HepG2 (cell line): ENCODE data around the gene MLF1. TPM values are rescaled to one million over a fixed set of nuclear protein-coding genes. Genes with fewer than 3 reads are reported as not detected.

Experiments used
- ATAC-seq: fragments of 200-7000 bp; cut with Tn5 transposase; 3 replicates; pipeline ENCODE4 v1.9.1; 2020; ENCODE audit warnings: mild to moderate bottlenecking, moderate library complexity
- BruUV-seq: library from RNA; stranded (reverse); fragments of 400-500 nt; replicated peaks from 2 replicates; lab custom pipeline; 2021; lab: Mats Ljungman, UMichigan
- CTCF ChIA-PET: fragments of 300-600 bp; formaldehyde crosslinking; extraction: SDS; loops from one replicate; lab custom pipeline; 2021; ENCODE audit warnings: low total read pairs, inconsistent platforms, low intra/inter-chr PET ratio; lab: Yijun Ruan, JAX
- POLR2A ChIA-PET: fragments of 350-600 bp; sonication (Branson Sonifier 250); formaldehyde crosslinking; loops from one replicate; lab custom pipeline; 2020; ENCODE audit warnings: antibody characterized with exemption, inconsistent platforms; lab: Yijun Ruan, JAX
- DNase-seq: peaks from one replicate; pipeline ENCODE4 v3.0.0-alpha.2; 2015; ENCODE audit warnings: low spot score
- FAIRE-seq: peaks from 3 replicates; lab custom pipeline; 2011; peaks lifted over from hg19 to GRCh38; lab: Jason Lieb, UNC
- H2AFZ ChIP-seq: one replicate; pipeline ENCODE4 v1.6.1; 2011; ENCODE audit warnings: low read length, inconsistent platforms
- H3K27ac ChIP-seq: fragments of 300-600 bp; 3 replicates; pipeline ENCODE4 v1.8.0; 2011; ENCODE audit warnings: mixed run types, mild to moderate bottlenecking, mixed read lengths, low read length, inconsistent platforms; ENCODE audit not compliant: insufficient read depth; ENCODE audit errors: extremely low read length
- H3K27me3 ChIP-seq, 2 experiments: fragments of 200-600 bp in 1 of 2; 2 replicates in 1 of 2; 3 replicates in 1 of 2; pipeline versions ENCODE4 v1.6.0 to v1.8.0; 2011; ENCODE audit warnings: low read length in 2 of 2, mild to moderate bottlenecking in 2 of 2, moderate library complexity in 2 of 2, inconsistent platforms in 1 of 2; ENCODE audit not compliant: insufficient read depth in 2 of 2, control insufficient read depth in 1 of 2
- H3K36me3 ChIP-seq, 2 experiments: fragments of 200-600 bp in 1 of 2; replicated peaks in 1 of 2; 2 replicates in 1 of 2; 3 replicates in 1 of 2; pipeline versions ENCODE4 v1.5.1 to v1.8.0; 2011; ENCODE audit warnings: low read length in 2 of 2, inconsistent platforms in 1 of 2; ENCODE audit not compliant: insufficient read depth in 2 of 2, control insufficient read depth in 1 of 2
- H3K4me1 ChIP-seq: 2 replicates; pipeline ENCODE4 v1.5.1; 2012; ENCODE audit warnings: low read length, inconsistent platforms; ENCODE audit not compliant: insufficient read depth
- H3K4me2 ChIP-seq: 2 replicates; pipeline ENCODE4 v1.6.0; 2011; ENCODE audit warnings: low read depth, low read length, inconsistent platforms
- H3K4me3 ChIP-seq, 3 experiments: fragments of 200-600 bp in 1 of 3; sonication (generic), shearing (Covaris generic) in 1 of 3; replicated peaks in 1 of 3; 2 replicates each; pipeline ENCODE4 v1.5.1; 2011 to 2016; ENCODE audit warnings: low read length in 3 of 3, inconsistent platforms in 2 of 3, low read depth in 2 of 3, mild to moderate bottlenecking in 2 of 3, control low read depth in 1 of 3, mixed read lengths in 1 of 3; ENCODE audit not compliant: insufficient read depth in 1 of 3
- H3K79me2 ChIP-seq: one replicate; pipeline ENCODE4 v1.6.1; 2011; ENCODE audit warnings: low read length, inconsistent platforms; ENCODE audit not compliant: insufficient read depth
- H3K9ac ChIP-seq: 2 replicates; pipeline ENCODE4 v1.6.0; 2011; ENCODE audit warnings: mild to moderate bottlenecking, low read depth, low read length, inconsistent platforms; ENCODE audit not compliant: insufficient read depth
- H3K9me3 ChIP-seq: 2 replicates; pipeline ENCODE4 v1.5.1; 2012; ENCODE audit warnings: mild to moderate bottlenecking, low read length
- H4K20me1 ChIP-seq: 2 replicates; pipeline ENCODE4 v1.6.0; 2011; ENCODE audit warnings: inconsistent platforms, mild to moderate bottlenecking, low read length, moderate library complexity; ENCODE audit not compliant: insufficient read depth
- ARID2 ChIP-seq: sonication (generic); formaldehyde crosslinking; IDR thresholded peaks from 2 replicates; pipeline ENCODE4 v1.8.1; 2022; ENCODE audit warnings: mild to moderate bottlenecking, missing genetic modification reagents, borderline replicate concordance
- PAWR ChIP-seq: sonication (generic); formaldehyde crosslinking; IDR thresholded peaks from 2 replicates; pipeline ENCODE4 v1.4.0; 2020; ENCODE audit warnings: missing genetic modification reagents, mild to moderate bottlenecking, borderline replicate concordance
- RNF2 ChIP-seq: fragments of 450-650 bp; conservative IDR thresholded peaks from 2 replicates; pipeline ENCODE4 v1.6.1; 2016; ENCODE audit warnings: low read depth
- SIX4 ChIP-seq: sonication (generic); formaldehyde crosslinking; IDR thresholded peaks from 2 replicates; pipeline ENCODE4 v1.4.0; 2020; ENCODE audit warnings: missing genetic modification reagents
- ZFX ChIP-seq: sonication (generic); formaldehyde crosslinking; IDR thresholded peaks from 2 replicates; pipeline ENCODE4 v1.4.0; 2020; ENCODE audit warnings: mild to moderate bottlenecking, low read depth, missing genetic modification reagents, moderate library complexity
- ZNF207 ChIP-seq: fragments of 450-650 bp; IDR thresholded peaks from 2 replicates; pipeline ENCODE4 v1.6.1; 2016; ENCODE audit warnings: antibody characterized with exemption, borderline replicate concordance
- ZNF431 ChIP-seq: sonication (generic); formaldehyde crosslinking; IDR thresholded peaks from 2 replicates; pipeline ENCODE4 v1.9.0; 2022; ENCODE audit warnings: missing genetic modification reagents, low read depth, mild to moderate bottlenecking, borderline replicate concordance
- ZNF557 ChIP-seq: sonication (generic); formaldehyde crosslinking; IDR thresholded peaks from 2 replicates; pipeline ENCODE4 v1.4.0; 2020; ENCODE audit warnings: missing genetic modification reagents
- ZNF563 ChIP-seq: sonication (generic); formaldehyde crosslinking; IDR thresholded peaks from 2 replicates; pipeline ENCODE4 v1.8.0; 2022; ENCODE audit warnings: mild to moderate bottlenecking, moderate library complexity, missing genetic modification reagents
- WGBS: methylation state at CpG from one replicate; pipeline ENCODE4 v1.1.6; 2017; ENCODE audit warnings: low lambda C conversion rate; 5-methylcytosine and 5-hydroxymethylcytosine counted together
- in situ Hi-C: cut with HindIII; loops from 2 replicates; pipeline ENCODE4 v1.10.0; 2017; ENCODE audit warnings: low pct_unique_long_range_greater_than_20kb; ENCODE audit not compliant: extremely low pct_ligation_motif_present
- intact Hi-C: fragments of 100-400 bp; cut with micrococcal nuclease; formaldehyde crosslinking; loops from one replicate; pipeline ENCODE4 v1.10.0; 2022; ENCODE audit not compliant: unreplicated experiment
- polyA plus RNA-seq, 8 experiments: library from polyadenylated mRNA; depleted of rRNA in 3 of 8; stranded (reverse) in 7 of 8; unstranded in 1 of 8; fragments of >200 nt; fragmentation: Illumina TruSeq in 4 of 8; extraction: Trizol in 4 of 8; gene quantifications; 2 replicates each; pipeline versions ENCODE4 v1.2.1 to v1.2.3, GENCODE V29; 2011 to 2016; ENCODE audit warnings: low read depth in 4 of 8, missing spikeins in 1 of 8, mixed read lengths in 1 of 8; ENCODE audit not compliant: insufficient read depth in 1 of 8
- total RNA-seq, 5 experiments: library from RNA; depleted of rRNA; stranded (reverse); fragments of >200 nt; fragmentation: Illumina TruSeq; extraction: Trizol; gene quantifications; 2 replicates each; pipeline ENCODE4 v1.2.3, GENCODE V29; 2016; ENCODE audit warnings: low read depth in 1 of 5
- TF ChIP-seq, protein P1 (sequence below), 2 experiments: fragments of 450-650 bp in 1 of 2; sonication (generic) in 1 of 2; formaldehyde crosslinking in 1 of 2; IDR thresholded peaks; 2 replicates each; pipeline versions ENCODE4 v1.6.1 to v1.8.0; 2016 to 2022; ENCODE audit warnings: antibody characterized with exemption in 1 of 2, mild to moderate bottlenecking in 1 of 2, missing genetic modification reagents in 1 of 2
- TF ChIP-seq, protein P2 (sequence below): sonication (generic); formaldehyde crosslinking; IDR thresholded peaks from 2 replicates; pipeline ENCODE4 v1.8.1; 2023; ENCODE audit warnings: mild to moderate bottlenecking, missing genetic modification reagents, borderline replicate concordance
- TF ChIP-seq, protein P3 (sequence below): sonication (generic); formaldehyde crosslinking; IDR thresholded peaks from 2 replicates; pipeline ENCODE4 v1.5.1; 2020; ENCODE audit warnings: missing genetic modification reagents, mild to moderate bottlenecking, borderline replicate concordance
- TF ChIP-seq, protein P4 (sequence below): IDR thresholded peaks from 2 replicates; pipeline ENCODE4 v1.6.1; 2016; ENCODE audit warnings: mild to moderate bottlenecking, missing biosample characterization, missing genetic modification reagents

Gene MLF1
- total and polyA plus RNA-seq, 2 of the 13 experiments (the other 11 are each of a cell fraction or from before 2014, with no cell fraction given) = 0.88 to 1.0 TPM

DNA sequence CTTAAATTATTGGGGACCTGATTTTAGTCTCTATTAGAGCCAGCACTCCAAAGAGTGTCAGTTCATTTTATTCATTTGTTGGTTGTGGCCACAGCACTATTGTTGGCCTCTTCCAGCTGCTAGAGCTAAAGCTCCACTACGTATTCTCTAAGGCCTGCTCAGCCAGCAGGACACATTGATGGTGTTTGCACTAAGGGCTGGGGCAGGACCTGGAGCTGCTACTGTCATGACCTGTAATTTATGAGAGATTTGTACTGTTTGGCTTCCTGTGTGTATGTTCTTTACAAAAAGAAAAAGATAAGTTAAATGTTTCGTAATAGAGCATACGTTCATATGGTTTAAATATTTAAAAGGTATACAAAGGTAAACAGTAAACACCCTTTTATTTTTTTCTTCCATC is 81.5 kb downstream of the MLF1 start:
- intact Hi-C loops (no loop called here), in situ Hi-C loops (no loop called here)
- H3K27me3 ChIP-seq = no peaks in the 10 kb centered on the region
- 85% methylated on average over 3 of the region's 3 CpGs for WGBS
- no peak overlapping the region for H3K4me2 ChIP-seq
- no peak overlapping the region for H3K27ac ChIP-seq
- ChIA-PET POLR2A (no interaction called here), CTCF (no interaction called here)
- no peak overlapping the region for H3K4me3 ChIP-seq
- H3K4me1 ChIP-seq = peaks cover 11% of the 10 kb centered on the region; the same call in 1 of the 2 replicates
- FAIRE-seq (no peak), DNase-seq (no peak), ATAC-seq (no peak)
- no peak for TF ChIP-seq ZNF557
- no peak for TF ChIP-seq RNF2
- no peak for TF ChIP-seq ZNF207
- no peak for TF ChIP-seq ARID2
- TF ChIP-seq, protein P1, sequence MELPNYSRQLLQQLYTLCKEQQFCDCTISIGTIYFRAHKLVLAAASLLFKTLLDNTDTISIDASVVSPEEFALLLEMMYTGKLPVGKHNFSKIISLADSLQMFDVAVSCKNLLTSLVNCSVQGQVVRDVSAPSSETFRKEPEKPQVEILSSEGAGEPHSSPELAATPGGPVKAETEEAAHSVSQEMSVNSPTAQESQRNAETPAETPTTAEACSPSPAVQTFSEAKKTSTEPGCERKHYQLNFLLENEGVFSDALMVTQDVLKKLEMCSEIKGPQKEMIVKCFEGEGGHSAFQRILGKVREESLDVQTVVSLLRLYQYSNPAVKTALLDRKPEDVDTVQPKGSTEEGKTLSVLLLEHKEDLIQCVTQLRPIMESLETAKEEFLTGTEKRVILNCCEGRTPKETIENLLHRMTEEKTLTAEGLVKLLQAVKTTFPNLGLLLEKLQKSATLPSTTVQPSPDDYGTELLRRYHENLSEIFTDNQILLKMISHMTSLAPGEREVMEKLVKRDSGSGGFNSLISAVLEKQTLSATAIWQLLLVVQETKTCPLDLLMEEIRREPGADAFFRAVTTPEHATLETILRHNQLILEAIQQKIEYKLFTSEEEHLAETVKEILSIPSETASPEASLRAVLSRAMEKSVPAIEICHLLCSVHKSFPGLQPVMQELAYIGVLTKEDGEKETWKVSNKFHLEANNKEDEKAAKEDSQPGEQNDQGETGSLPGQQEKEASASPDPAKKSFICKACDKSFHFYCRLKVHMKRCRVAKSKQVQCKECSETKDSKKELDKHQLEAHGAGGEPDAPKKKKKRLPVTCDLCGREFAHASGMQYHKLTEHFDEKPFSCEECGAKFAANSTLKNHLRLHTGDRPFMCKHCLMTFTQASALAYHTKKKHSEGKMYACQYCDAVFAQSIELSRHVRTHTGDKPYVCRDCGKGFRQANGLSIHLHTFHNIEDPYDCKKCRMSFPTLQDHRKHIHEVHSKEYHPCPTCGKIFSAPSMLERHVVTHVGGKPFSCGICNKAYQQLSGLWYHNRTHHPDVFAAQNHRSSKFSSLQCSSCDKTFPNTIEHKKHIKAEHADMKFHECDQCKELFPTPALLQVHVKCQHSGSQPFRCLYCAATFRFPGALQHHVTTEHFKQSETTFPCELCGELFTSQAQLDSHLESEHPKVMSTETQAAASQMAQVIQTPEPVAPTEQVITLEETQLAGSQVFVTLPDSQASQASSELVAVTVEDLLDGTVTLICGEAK (IDR thresholded peaks at IDR 0.05) = no peak
- TF ChIP-seq, protein P1 (CRISPR knock-in tag; IDR thresholded peaks at IDR 0.05) = no peak
- no peak for TF ChIP-seq ZNF563 (CRISPR knock-in tag)
- TF ChIP-seq ZFX (CRISPR knock-in tag) = no peak
- no peak for TF ChIP-seq ZNF431 (CRISPR knock-in tag)
- TF ChIP-seq, protein P2, sequence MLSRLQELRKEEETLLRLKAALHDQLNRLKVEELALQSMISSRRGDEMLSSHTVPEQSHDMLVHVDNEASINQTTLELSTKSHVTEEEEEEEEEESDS (CRISPR knock-in tag) = no peak
- no peak for TF ChIP-seq SIX4
- TF ChIP-seq, protein P3, sequence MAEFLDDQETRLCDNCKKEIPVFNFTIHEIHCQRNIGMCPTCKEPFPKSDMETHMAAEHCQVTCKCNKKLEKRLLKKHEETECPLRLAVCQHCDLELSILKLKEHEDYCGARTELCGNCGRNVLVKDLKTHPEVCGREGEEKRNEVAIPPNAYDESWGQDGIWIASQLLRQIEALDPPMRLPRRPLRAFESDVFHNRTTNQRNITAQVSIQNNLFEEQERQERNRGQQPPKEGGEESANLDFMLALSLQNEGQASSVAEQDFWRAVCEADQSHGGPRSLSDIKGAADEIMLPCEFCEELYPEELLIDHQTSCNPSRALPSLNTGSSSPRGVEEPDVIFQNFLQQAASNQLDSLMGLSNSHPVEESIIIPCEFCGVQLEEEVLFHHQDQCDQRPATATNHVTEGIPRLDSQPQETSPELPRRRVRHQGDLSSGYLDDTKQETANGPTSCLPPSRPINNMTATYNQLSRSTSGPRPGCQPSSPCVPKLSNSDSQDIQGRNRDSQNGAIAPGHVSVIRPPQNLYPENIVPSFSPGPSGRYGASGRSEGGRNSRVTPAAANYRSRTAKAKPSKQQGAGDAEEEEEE = no peak
- TF ChIP-seq PAWR = no peak
- TF ChIP-seq, protein P4, sequence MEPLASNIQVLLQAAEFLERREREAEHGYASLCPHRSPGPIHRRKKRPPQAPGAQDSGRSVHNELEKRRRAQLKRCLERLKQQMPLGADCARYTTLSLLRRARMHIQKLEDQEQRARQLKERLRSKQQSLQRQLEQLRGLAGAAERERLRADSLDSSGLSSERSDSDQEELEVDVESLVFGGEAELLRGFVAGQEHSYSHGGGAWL (CRISPR knock-in tag) = no peak
- no peak overlapping the region for H2AFZ ChIP-seq
- no peaks in the 10 kb centered on the region for H3K79me2 ChIP-seq
- no peaks in the 10 kb centered on the region for H3K9me3 ChIP-seq
- BruUV-seq = no TSS peak
- no peaks in the 10 kb centered on the region for H4K20me1 ChIP-seq
- H3K9ac ChIP-seq = no peak overlapping the region
- H3K36me3 ChIP-seq = peaks cover 1 to 38% of the 10 kb centered on the region in 2 experiments; a peak in 3 of 5 replicates
